Neural cell (in vitro differentiated cells): Measurements from ENCODE around the gene IL21R. TPM values are rescaled to one million over a fixed set of nuclear protein-coding genes. Genes with fewer than 3 reads are reported as not detected.

ENCODE experiments used
- H2AFZ ChIP-seq: fragments of 200-600, 300-800 bp; sonication (generic), shearing (Covaris generic); 2 replicates; pipeline ENCODE4 v1.6.0; 2014; ENCODE audit warnings: low read depth, mild to moderate bottlenecking, antibody characterized with exemption, low read length, moderate library complexity
- H3F3A ChIP-seq: fragments of 200-600 bp; shearing (Covaris generic); 2 replicates; pipeline ENCODE4 v1.6.1; 2016; ENCODE audit warnings: mild to moderate bottlenecking, moderate library complexity, mixed read lengths, antibody characterized with exemption, low read length; ENCODE audit not compliant: insufficient read depth, poor library complexity, severe bottlenecking
- H3K27ac ChIP-seq: fragments of 200-600, 300-800 bp; sonication (generic), shearing (Covaris generic); 2 replicates; pipeline ENCODE4 v1.5.1; 2014; ENCODE audit warnings: mild to moderate bottlenecking, low read length, moderate library complexity
- H3K27me3 ChIP-seq: fragments of 300-800, 200-600 bp; sonication (generic), shearing (Covaris generic); 2 replicates; pipeline ENCODE4 v1.6.0; 2014; ENCODE audit warnings: mild to moderate bottlenecking, low read depth, low read length, moderate library complexity; ENCODE audit not compliant: insufficient read depth
- H3K36me3 ChIP-seq: fragments of 300-800, 200-600 bp; sonication (generic), shearing (Covaris generic); 2 replicates; pipeline ENCODE4 v1.5.1; 2014; ENCODE audit warnings: mild to moderate bottlenecking, antibody characterized with exemption, low read length, moderate library complexity; ENCODE audit not compliant: insufficient read depth
- H3K4me2 ChIP-seq: fragments of 300-800, 200-600 bp; sonication (generic), shearing (Covaris generic); 2 replicates; pipeline ENCODE4 v1.6.0; 2014; ENCODE audit warnings: mild to moderate bottlenecking, low read length
- H3K4me3 ChIP-seq: fragments of 300-800, 200-600 bp; sonication (generic), shearing (Covaris generic); 2 replicates; pipeline ENCODE4 v1.5.1; 2014; ENCODE audit warnings: mild to moderate bottlenecking, low read length, moderate library complexity
- H3K79me2 ChIP-seq: fragments of 200-600 bp; shearing (Covaris generic); replicated peaks from 2 replicates; pipeline ENCODE4 v1.6.0; 2014; ENCODE audit warnings: mild to moderate bottlenecking, low read length, moderate library complexity; ENCODE audit not compliant: insufficient read depth
- H3K9ac ChIP-seq: fragments of 300-800, 200-600 bp; sonication (generic), shearing (Covaris generic); 2 replicates; pipeline ENCODE4 v1.6.1; 2016; ENCODE audit warnings: mild to moderate bottlenecking, low read length, mixed read lengths
- H3K9me2 ChIP-seq: fragments of 200-600 bp; shearing (Covaris generic); 2 replicates; pipeline ENCODE4 v1.6.1; 2016; ENCODE audit warnings: mild to moderate bottlenecking, low read length, mixed read lengths; ENCODE audit not compliant: insufficient read depth
- H3K9me3 ChIP-seq: fragments of 200-600, 300-800 bp; sonication (generic), shearing (Covaris generic); 2 replicates; pipeline ENCODE4 v1.6.1; 2016; ENCODE audit warnings: mild to moderate bottlenecking, mixed run types, low read length, moderate library complexity, mixed read lengths
- H4K20me1 ChIP-seq: fragments of 200-600 bp; shearing (Covaris generic); 2 replicates; pipeline ENCODE4 v1.6.1; 2016; ENCODE audit warnings: mild to moderate bottlenecking, mixed run types; ENCODE audit not compliant: insufficient read depth
- EP300 ChIP-seq: fragments of 450-650 bp; conservative IDR thresholded peaks from 2 replicates; pipeline ENCODE4 v1.6.1; 2014; ENCODE audit warnings: antibody characterized with exemption, mild to moderate bottlenecking, moderate library complexity; ENCODE audit not compliant: poor library complexity, severe bottlenecking
- EZH2 ChIP-seq: fragments of 200-600, 300-800 bp; shearing (Covaris generic), sonication (generic); IDR thresholded peaks from 2 replicates; pipeline ENCODE4 v1.6.1; 2014; ENCODE audit warnings: antibody characterized with exemption, low read length, borderline replicate concordance, mild to moderate bottlenecking; ENCODE audit not compliant: insufficient read depth, poor library complexity, severe bottlenecking
- MXI1 ChIP-seq: fragments of 450-650 bp; conservative IDR thresholded peaks from 2 replicates; pipeline ENCODE4 v1.6.1; 2014; ENCODE audit warnings: antibody characterized with exemption, mild to moderate bottlenecking; ENCODE audit not compliant: poor library complexity, severe bottlenecking
- POLR2AphosphoS5 ChIP-seq: IDR thresholded peaks from 2 replicates; pipeline ENCODE4 v1.6.1; 2012
- RAD21 ChIP-seq: fragments of 450-650 bp; conservative IDR thresholded peaks from 2 replicates; pipeline ENCODE4 v1.6.1; 2014; ENCODE audit warnings: antibody characterized with exemption, mild to moderate bottlenecking, moderate library complexity
- REST ChIP-seq: IDR thresholded peaks from 2 replicates; pipeline ENCODE4 v1.6.1; 2012; ENCODE audit warnings: borderline replicate concordance
- SMC3 ChIP-seq: fragments of 450-650 bp; conservative IDR thresholded peaks from 2 replicates; pipeline ENCODE4 v1.6.1; 2014; ENCODE audit warnings: antibody characterized with exemption, mild to moderate bottlenecking, moderate library complexity; ENCODE audit not compliant: poor library complexity
- TAF1 ChIP-seq: IDR thresholded peaks from 2 replicates; pipeline ENCODE4 v1.6.1; 2012; ENCODE audit warnings: low read depth
- polyA plus RNA-seq: library from polyadenylated mRNA; depleted of rRNA; stranded (reverse); fragments of >200 nt; gene quantifications from 2 replicates; pipeline ENCODE4 v1.2.3, GENCODE V29; 2014
- TF ChIP-seq, protein P1 (sequence below): fragments of 450-650 bp; IDR thresholded peaks from 2 replicates; pipeline ENCODE4 v1.5.1; 2014; ENCODE audit warnings: antibody characterized with exemption, mild to moderate bottlenecking, moderate library complexity; ENCODE audit not compliant: poor library complexity, severe bottlenecking

IL21R gene
- polyA plus RNA-seq, 1 donor from 2014 or later: not detected

DNA sequence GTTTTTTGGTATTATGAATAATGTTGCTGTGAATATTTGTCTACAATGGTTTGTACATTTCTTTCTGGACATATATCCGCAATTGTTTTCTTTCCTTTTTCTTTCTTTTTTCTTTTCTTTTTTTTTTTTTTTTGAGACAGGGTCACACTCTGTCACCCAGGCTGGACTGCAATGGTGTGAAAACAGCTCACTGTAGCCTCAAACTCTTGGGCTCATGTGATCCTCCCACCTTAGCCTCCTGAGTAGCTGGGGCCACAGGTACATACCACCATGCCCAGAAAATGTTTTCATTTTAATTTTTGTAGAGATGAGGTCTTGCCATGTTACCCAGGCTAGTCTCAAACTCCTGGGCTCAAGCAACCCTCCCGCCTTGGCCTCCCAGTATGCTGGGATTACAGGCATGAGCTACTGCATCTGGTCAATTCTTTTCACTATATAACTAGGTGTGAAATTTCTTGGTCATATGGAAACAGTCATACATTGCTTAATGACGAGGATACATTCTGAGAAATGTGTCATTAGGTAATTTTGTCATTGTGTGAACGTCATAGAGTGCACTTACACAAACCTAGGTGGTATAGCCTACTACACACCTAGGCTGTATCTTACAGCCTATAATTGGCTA, 15.2 kb downstream of the IL21R start:
- Histone ChIP-seq H3K27ac (no peak overlapping the region), H3F3A (no peaks in the 10 kb centered on the region), H4K20me1 (no peaks in the 10 kb centered on the region), H3K9ac (no peak overlapping the region), H3K27me3 (no peaks in the 10 kb centered on the region), H3K36me3 (no peaks in the 10 kb centered on the region), H2AFZ (no peak overlapping the region), H3K9me2 (no peaks in the 10 kb centered on the region), H3K4me2 (no peak overlapping the region), H3K4me3 (no peak overlapping the region), H3K79me2 (no peaks in the 10 kb centered on the region), H3K9me3 (peaks cover under 1% of the 10 kb centered on the region)
- no peak for TF ChIP-seq RAD21
- TF ChIP-seq EZH2: no peak
- TF ChIP-seq EP300: no peak
- no peak for TF ChIP-seq SMC3
- TF ChIP-seq REST: no peak
- no peak for TF ChIP-seq TAF1
- no peak for TF ChIP-seq MXI1
- no peak for TF ChIP-seq POLR2AphosphoS5
- TF ChIP-seq, protein P1, sequence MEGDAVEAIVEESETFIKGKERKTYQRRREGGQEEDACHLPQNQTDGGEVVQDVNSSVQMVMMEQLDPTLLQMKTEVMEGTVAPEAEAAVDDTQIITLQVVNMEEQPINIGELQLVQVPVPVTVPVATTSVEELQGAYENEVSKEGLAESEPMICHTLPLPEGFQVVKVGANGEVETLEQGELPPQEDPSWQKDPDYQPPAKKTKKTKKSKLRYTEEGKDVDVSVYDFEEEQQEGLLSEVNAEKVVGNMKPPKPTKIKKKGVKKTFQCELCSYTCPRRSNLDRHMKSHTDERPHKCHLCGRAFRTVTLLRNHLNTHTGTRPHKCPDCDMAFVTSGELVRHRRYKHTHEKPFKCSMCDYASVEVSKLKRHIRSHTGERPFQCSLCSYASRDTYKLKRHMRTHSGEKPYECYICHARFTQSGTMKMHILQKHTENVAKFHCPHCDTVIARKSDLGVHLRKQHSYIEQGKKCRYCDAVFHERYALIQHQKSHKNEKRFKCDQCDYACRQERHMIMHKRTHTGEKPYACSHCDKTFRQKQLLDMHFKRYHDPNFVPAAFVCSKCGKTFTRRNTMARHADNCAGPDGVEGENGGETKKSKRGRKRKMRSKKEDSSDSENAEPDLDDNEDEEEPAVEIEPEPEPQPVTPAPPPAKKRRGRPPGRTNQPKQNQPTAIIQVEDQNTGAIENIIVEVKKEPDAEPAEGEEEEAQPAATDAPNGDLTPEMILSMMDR: no peak

GRCh38 chr16:27421961-27422740, 20.2 kb downstream of the IL21R start:
- TF ChIP-seq, protein P1: no peak
- TF ChIP-seq POLR2AphosphoS5 (no peak), TAF1 (no peak), RAD21 (no peak), EZH2 (no peak), REST (no peak)
- Histone ChIP-seq H3F3A (no peaks in the 10 kb centered on the region), H3K4me2 (no peak overlapping the region), H3K4me3 (no peak overlapping the region), H3K36me3 (no peaks in the 10 kb centered on the region), H3K27ac (no peak overlapping the region), H3K9me3 (peaks cover 8% of the 10 kb centered on the region), H2AFZ (no peak overlapping the region), H3K9me2 (no peaks in the 10 kb centered on the region), H3K79me2 (no peaks in the 10 kb centered on the region), H3K9ac (no peak overlapping the region), H4K20me1 (no peaks in the 10 kb centered on the region), H3K27me3 (no peaks in the 10 kb centered on the region)
